GM18907 (cell line): ENCODE measurements around the gene MALSU1.
A peak's percentile ranks its signal among the peaks of the same experiment; 100 is the strongest.

ENCODE experiments used
- ATAC-seq: cut with Tn5 transposase; IDR thresholded peaks from one replicate; pipeline ENCODE4 v1.9.1; 2021; ENCODE audit warnings: mild to moderate bottlenecking, moderate library complexity; ENCODE audit not compliant: unreplicated experiment

Gene MALSU1

DNA sequence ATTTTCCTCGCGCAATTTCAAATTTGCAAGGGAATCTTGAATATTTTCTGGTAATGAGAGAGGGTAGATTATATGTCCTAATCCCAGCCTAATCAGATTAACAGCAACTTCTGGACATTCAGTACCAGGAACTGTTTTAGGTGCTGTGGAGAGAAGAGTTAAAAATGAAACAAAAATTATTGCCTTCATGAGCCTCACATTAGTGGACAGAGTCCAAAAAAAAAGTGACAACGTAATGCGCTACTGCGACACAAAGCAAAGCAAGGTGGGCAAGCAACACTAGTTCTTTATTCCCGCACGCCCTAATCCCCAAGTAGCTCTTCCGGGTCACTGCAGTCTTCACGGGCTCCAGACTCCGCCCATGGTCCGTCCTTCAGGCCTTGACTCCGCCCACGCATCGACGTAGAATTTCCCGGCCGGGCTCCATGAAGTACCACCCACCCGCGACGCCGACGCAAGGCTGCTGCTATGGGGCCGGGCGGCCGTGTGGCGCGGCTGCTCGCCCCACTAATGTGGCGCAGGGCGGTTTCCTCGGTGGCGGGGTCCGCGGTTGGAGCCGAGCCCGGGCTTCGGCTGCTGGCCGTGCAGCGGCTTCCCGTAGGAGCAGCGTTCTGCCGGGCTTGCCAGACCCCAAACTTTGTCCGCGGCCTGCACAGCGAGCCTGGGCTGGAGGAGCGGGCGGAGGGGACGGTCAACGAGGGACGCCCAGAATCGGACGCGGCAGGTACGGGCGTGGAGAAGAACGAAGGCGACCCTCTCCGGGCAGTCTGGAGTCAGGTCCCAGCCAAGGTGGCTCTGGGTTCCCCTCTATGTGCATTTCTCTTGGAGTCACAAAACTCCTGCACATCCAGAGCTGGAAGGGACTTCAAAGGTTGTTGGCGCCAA lies at the start of gene MALSU1:
TSS of gene MALSU1 (plus strand) at position 455 of the 885 bp plus-strand sequence. CDS start at position 469, 14 bp downstream.
- peak; percentile 99 for ATAC-seq

- no peak for ATAC-seq
Observed at GRCh38 chr7:23249486-23249885, 49.7 kb upstream of the MALSU1 start.

- ATAC-seq: no peak
Observed at GRCh38 chr7:23254051-23254681, 45.0 kb upstream of the MALSU1 start.

GRCh38 chr7:23256731-23257130 lies 42.4 kb upstream of the MALSU1 start:
- no peak for ATAC-seq

- ATAC-seq: no peak
Observed at GRCh38 chr7:23260371-23260770, 38.8 kb upstream of the MALSU1 start.

GRCh38 chr7:23261843-23262452 lies 37.2 kb upstream of the MALSU1 start:
- peak; percentile 82 for ATAC-seq

DNA sequence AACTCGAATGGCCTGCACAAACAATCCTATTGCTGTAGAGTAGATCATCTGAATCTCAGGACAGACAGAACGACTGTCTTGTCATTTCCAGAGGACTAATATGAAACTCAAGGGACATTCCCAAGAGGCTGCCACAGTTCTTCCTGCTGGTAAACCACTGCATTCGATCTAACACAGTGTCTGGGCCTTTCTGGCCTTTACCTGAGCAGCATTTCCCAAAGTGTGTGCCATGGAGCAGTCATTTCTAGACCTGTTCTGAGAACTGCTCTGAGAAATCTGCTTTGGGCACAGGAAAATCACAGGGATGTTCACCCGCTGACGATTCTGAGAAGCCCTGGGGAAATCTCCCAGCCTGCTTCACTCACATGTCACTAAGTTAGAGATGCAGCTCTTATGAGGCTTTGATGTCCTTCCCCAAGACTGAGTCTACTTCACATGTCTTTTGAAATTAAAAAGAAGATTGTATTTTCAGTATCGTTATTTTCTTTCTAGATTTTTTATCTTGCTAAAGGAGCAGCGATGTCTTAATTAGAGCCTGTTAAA lies 34.2 kb upstream of the MALSU1 start:
- peak; percentile 62 for ATAC-seq

DNA sequence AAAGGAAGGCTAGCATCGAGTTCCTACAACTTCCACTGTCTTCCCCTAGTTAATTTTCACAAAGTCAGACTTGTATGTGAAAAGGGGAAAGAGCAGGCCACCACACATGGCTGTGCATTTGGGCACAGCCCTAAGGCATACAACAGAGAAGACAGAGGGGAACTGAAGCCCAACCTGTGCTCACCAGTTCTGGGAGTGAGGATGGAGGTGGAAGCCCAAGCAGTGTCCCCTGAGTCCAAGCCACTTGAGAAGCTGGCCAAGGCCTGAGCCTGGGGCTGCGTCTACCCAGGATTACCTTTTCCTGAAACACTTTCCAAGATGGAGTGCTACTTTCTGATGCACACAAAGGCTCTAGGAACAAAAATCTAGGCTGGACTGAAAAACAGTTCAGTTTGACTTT lies 32.2 kb upstream of the MALSU1 start:
- ATAC-seq: no peak

- no peak for ATAC-seq
Observed at GRCh38 chr7:23267357-23267756, 31.8 kb upstream of the MALSU1 start.

- no peak for ATAC-seq
Observed at GRCh38 chr7:23268167-23268566, 31.0 kb upstream of the MALSU1 start.

DNA sequence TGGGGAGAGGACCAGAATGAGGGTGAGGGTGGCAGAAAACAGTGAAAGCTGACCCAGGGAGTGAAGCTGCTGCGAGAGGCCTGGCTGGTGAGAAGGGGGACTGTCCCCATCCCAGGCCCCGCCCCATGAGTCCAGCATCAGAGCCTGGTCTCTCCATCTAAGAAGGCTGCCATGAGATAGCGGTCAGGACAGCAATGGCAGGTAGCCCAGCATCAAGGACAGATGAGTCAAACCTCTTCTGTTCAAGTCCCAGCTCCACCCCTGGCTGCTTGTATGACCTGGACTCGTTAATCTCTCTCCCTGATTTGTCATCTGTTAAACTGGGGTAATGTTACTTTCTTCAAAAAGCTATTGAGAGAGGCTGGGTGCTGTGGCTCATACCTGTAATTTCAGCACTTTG lies 30.4 kb upstream of the MALSU1 start:
- no peak for ATAC-seq

GRCh38 chr7:23272275-23272674 lies 26.9 kb upstream of the MALSU1 start:
- no peak for ATAC-seq

DNA sequence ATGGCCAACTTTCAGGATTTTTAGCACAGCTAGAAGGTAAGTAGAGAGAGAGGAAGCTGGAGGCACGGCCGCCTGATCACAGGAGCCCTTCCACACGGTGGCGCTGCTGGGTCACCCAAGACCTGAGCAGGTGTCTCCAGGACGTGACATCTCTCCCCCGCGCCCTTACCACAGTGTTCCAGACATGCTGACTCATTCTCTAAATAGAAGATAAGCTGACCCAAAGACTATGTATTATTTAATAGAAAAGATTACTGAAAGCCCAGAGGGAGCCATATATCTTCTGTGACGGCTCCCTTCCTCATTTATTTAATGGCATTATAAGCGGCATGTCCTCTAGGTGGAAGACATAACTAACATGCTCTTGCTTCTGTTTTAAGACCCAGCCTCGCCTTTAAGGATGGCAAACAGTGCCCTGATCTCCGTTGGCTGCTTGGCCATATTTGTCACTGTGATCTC lies 26.0 kb upstream of the MALSU1 start:
- peak; percentile 95 for ATAC-seq

DNA sequence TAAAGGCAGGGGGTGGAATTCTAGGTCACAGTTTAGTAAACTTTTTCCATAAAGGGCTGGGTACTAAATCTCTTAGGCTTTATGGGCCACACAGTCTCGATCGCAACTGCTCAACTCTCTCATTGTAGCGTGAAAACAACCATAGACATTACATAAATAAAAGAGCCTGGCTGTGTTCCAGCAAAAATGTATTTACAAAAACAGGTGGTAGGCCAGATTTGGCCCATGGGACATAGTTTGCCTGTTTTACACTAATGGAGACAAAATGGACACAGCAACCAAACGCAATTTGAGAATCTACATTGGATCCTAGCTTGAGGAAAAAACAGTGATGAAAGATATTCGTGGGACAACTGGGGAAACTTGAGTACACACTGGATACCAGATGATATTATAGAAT lies 23.2 kb upstream of the MALSU1 start:
- no peak for ATAC-seq

- no peak for ATAC-seq
Observed at GRCh38 chr7:23276376-23276775, 22.8 kb upstream of the MALSU1 start.

DNA sequence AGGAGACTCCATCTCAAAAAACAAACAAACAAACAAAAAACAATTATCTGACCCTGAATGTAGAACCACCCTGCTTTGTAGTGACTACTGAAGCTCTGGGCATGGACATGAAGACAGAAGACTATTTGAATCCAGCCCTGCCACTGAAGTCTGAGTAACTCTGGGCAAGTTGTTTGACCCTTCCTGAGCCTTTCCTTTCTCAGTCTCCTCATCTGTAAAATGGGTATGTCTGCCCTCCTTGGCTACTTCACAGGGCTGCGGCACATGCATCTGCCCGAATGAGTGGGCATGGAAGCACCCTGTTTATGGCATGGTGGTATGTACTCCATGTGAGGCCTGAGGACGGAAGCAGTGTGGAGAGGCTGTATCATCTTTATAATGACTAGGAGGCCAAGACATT lies 22.2 kb upstream of the MALSU1 start:
- no peak for ATAC-seq

GRCh38 chr7:23277359-23277989 lies 21.7 kb upstream of the MALSU1 start:
- ATAC-seq: peak; percentile 47

DNA sequence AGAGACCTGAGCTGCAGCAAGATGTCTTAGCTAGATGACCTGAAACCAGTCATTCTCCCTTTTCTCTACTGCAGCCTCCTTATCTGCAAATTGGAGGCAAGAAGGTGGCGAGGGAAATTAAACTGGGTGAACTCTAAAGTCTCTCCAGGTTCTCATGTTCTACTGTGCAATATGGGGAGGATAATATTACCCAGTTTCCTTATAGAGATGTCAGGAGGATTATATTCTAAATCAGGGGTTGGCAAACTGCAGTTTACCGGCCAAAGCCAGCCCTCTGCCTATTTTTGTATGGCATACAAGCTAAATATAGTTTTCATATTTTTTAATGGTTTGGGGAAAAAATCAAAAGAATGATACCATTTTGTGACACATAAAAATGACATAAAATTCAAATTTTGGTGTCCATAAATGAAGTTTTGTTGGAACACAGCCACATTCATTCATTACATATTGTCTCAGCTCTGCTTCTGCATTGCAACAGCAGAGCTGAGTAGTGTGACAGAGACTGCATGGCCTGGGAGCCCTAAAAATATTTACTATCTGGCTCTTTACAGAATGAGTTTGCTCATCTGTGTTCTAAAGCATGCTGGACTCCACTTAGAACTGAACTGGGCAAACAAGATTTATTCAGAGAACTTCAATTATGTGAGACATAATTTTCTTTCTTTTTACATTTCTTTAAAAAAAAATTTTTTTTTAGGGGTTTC lies 19.2 kb upstream of the MALSU1 start:
- ATAC-seq: no peak

DNA sequence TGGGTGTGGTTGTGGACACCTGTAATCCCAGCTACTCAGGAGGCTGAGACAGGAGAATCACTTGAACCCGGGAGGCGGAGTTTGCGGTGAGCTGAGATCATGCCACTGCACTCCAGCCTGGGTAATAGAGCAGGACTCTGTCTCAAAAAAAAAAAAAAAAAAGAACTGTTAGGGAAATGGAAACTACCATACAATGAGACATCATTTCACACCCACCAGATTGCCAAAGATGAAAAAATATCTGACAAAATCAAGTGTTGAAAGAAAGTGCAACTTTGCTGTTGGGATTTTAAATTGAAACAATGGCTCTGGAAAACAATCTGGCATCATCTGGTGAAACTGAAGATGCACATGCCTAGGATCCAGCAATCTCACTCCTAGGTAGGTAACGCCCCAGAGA lies 16.1 kb upstream of the MALSU1 start:
- ATAC-seq: no peak

GRCh38 chr7:23284871-23285270 lies 14.3 kb upstream of the MALSU1 start:
- ATAC-seq: no peak
